Measurements from ENCODE around the gene PLA2G4B.

PLA2G4B gene

GRCh38 chr15:41838400-41838897, at the start of gene PLA2G4B:
PLA2G4B (plus strand) TSS chr15:41838847; CDS start chr15:41838914, 67 bp downstream.
- Histone ChIP-seq H3K36me3 (ENCODE audit: insufficient read depth, low read length) (peaks cover 3% of the 10 kb centered on the region), H3K9ac (ENCODE audit: low read depth, low read length) (no peak within 1 kb of the TSS), H3K9me3 (ENCODE audit: control insufficient read depth, insufficient read depth, low read length) (no peaks in the 10 kb centered on the region), H3K4me1 (ENCODE audit: insufficient read depth, low read length) (no peaks in the 10 kb centered on the region)

- no peak overlapping the region for H3K9ac ChIP-seq (ENCODE audit: low read depth, low read length)
- H3K4me1 ChIP-seq (ENCODE audit: insufficient read depth, low read length), result peaks cover 31% of the 10 kb centered on the region
- H3K36me3 ChIP-seq (ENCODE audit: insufficient read depth, low read length), result no peaks in the 10 kb centered on the region
- no peaks in the 10 kb centered on the region for H3K9me3 ChIP-seq (ENCODE audit: control insufficient read depth, insufficient read depth, low read length)
Measured at GRCh38 chr15:41789236-41789635, 49.4 kb upstream of the PLA2G4B start.

- Histone ChIP-seq H3K9ac (ENCODE audit: low read depth, low read length) (no peak overlapping the region), H3K9me3 (ENCODE audit: control insufficient read depth, insufficient read depth, low read length) (no peaks in the 10 kb centered on the region), H3K36me3 (ENCODE audit: insufficient read depth, low read length) (no peaks in the 10 kb centered on the region), H3K4me1 (ENCODE audit: insufficient read depth, low read length) (peaks cover 31% of the 10 kb centered on the region)
Measured at GRCh38 chr15:41789662-41790061, 49.0 kb upstream of the PLA2G4B start.

GRCh38 chr15:41790169-41790568, 48.5 kb upstream of the PLA2G4B start:
- H3K9ac ChIP-seq (ENCODE audit: low read depth, low read length), result no peak overlapping the region
- H3K36me3 ChIP-seq (ENCODE audit: insufficient read depth, low read length), result no peaks in the 10 kb centered on the region

GRCh38 chr15:41790756-41791546, 47.7 kb upstream of the PLA2G4B start:
- Histone ChIP-seq H3K36me3 (ENCODE audit: insufficient read depth, low read length) (no peaks in the 10 kb centered on the region), H3K9ac (ENCODE audit: low read depth, low read length) (no peak overlapping the region), H3K4me1 (ENCODE audit: insufficient read depth, low read length) (peaks cover 31% of the 10 kb centered on the region), H3K9me3 (ENCODE audit: control insufficient read depth, insufficient read depth, low read length) (no peaks in the 10 kb centered on the region)

More at GRCh38 chr15:41790169-41790568, 48.5 kb upstream of the PLA2G4B start:
- Histone ChIP-seq H3K9me3 (ENCODE audit: control insufficient read depth, insufficient read depth, low read length) (no peaks in the 10 kb centered on the region), H3K4me1 (ENCODE audit: insufficient read depth, low read length) (peaks cover 31% of the 10 kb centered on the region)

- no peak overlapping the region for H3K9ac ChIP-seq (ENCODE audit: low read depth, low read length)
Measured at GRCh38 chr15:41791547-41791937, 47.1 kb upstream of the PLA2G4B start.

GRCh38 chr15:41792000-41792637, 46.5 kb upstream of the PLA2G4B start:
- Histone ChIP-seq H3K36me3 (ENCODE audit: insufficient read depth, low read length) (no peaks in the 10 kb centered on the region), H3K9me3 (ENCODE audit: control insufficient read depth, insufficient read depth, low read length) (no peaks in the 10 kb centered on the region), H3K4me1 (ENCODE audit: insufficient read depth, low read length) (peaks cover 34% of the 10 kb centered on the region), H3K9ac (ENCODE audit: low read depth, low read length) (no peak overlapping the region)

More at GRCh38 chr15:41791547-41791937, 47.1 kb upstream of the PLA2G4B start:
- peaks cover 31% of the 10 kb centered on the region for H3K4me1 ChIP-seq (ENCODE audit: insufficient read depth, low read length)
- H3K36me3 ChIP-seq (ENCODE audit: insufficient read depth, low read length), result no peaks in the 10 kb centered on the region
- H3K9me3 ChIP-seq (ENCODE audit: control insufficient read depth, insufficient read depth, low read length), result no peaks in the 10 kb centered on the region

DNA sequence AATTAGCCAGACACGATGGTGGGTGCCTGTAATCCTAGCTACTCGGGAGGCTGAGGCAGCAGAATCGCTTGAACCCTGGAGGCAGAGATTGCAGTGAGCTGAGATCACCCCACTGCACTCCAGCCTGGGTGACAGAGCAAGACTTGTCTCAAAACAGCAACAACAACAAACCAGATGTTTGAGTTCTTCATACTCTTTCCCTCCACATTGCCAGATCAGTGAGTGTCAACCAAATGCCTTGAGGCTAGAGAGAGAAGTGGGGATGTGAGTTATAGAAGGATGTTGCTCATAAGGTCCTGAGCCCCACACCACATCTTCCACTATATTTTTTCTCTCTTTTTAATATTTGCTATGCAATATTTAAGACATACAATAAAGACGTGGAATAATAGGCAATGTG, 44.6 kb upstream of the PLA2G4B start:
- no peaks in the 10 kb centered on the region for H3K9me3 ChIP-seq (ENCODE audit: control insufficient read depth, insufficient read depth, low read length)
- H3K9ac ChIP-seq (ENCODE audit: low read depth, low read length), result no peak overlapping the region
- H3K36me3 ChIP-seq (ENCODE audit: insufficient read depth, low read length), result no peaks in the 10 kb centered on the region
- peaks cover 31% of the 10 kb centered on the region for H3K4me1 ChIP-seq (ENCODE audit: insufficient read depth, low read length)

DNA sequence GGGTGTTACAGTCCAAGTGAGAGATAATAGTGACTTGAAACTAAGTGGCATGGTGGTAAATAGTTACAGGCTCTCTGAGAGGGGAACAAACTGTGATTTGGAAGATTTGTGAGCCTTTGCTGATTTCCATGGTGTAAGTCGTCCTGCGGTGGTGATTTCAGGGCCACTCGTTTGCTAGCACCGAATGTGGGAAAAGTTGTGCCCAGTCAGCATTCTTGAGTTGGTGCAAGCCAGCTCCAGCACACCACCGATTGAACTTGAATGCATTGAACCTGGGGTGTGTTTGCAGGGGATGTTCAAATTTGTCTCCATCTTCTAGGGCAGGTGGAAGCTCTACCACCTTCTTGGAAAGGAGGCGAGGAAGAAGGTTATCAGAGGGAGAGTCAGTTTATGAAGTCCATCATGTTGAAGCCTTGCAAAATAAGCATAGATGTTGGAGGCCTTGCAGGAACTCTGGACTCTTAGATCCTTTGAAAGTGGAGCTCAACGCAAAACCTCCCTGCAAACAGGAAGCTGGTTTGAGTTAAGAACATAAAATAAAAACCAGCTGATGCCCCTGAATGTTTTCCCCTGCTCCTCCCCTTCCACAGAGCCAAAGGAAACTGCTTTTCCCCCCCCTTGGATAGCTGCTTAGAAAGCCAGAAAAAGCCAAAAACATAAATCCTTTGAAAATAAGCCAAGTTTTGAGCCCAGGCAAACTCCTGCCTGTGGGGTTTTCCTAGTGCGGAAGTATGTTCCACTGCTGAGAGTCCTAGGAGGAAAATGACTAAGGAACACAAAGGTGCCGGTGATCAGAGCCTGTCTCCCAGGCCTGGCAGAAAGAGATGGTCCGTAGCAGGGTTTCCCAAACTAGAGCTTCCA, 42.4 kb upstream of the PLA2G4B start:
- no peaks in the 10 kb centered on the region for H3K36me3 ChIP-seq (ENCODE audit: insufficient read depth, low read length)
- no peaks in the 10 kb centered on the region for H3K9me3 ChIP-seq (ENCODE audit: control insufficient read depth, insufficient read depth, low read length)
- H3K9ac ChIP-seq (ENCODE audit: low read depth, low read length), result no peak overlapping the region
- peaks cover 9% of the 10 kb centered on the region; the same call in 1 of the 2 replicates for H3K4me1 ChIP-seq (ENCODE audit: insufficient read depth, low read length)

GRCh38 chr15:41797201-41797944, 41.3 kb upstream of the PLA2G4B start:
- no peaks in the 10 kb centered on the region for H3K36me3 ChIP-seq (ENCODE audit: insufficient read depth, low read length)
- H3K9ac ChIP-seq (ENCODE audit: low read depth, low read length), result no peak overlapping the region
- peaks cover 5% of the 10 kb centered on the region; the same call in 1 of the 2 replicates for H3K4me1 ChIP-seq (ENCODE audit: insufficient read depth, low read length)

DNA sequence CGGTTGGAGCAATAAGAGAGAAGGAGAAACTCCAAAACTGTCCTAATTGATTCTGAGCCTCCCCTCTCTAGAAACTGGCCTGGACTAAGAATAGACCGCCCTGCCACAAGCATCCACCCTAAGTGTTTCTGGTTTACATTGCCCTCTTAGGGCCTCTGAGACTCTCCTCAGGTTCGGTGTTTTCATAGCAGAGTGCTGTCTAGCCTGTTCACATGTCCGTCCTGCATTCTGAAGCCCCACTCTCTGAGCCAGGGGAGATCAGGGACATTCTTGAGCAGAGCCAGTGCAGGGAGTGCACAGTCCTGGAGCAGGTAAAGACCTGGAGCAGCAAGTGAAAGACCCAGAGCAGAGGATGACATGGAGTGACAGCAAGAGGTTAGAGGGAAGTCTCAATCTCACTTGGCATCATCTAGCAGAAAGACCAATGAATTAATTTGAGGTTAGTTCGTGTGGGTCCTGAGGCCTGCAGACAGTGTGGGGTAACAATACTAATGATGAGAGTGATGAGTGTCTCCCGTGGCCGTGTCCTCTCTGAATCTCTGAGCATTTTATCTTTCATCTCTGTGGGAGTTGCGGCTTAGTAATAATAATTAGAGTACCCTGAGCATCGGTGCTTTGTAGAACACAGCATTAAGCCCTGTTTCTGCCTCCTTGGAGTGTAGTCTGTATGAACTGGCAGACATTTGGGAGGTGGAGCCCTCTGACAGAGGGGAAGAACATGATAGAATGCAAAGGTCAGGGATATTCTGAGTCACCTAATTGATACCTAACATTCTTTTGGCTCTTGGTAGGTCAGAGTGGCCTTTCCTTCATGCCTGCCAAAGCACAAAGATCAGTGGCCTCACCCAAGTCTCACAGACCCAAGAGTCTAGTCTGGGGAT, 39.8 kb upstream of the PLA2G4B start:
- no peaks in the 10 kb centered on the region for H3K36me3 ChIP-seq (ENCODE audit: insufficient read depth, low read length)
- H3K9ac ChIP-seq (ENCODE audit: low read depth, low read length), result no peak overlapping the region

More at GRCh38 chr15:41797201-41797944, 41.3 kb upstream of the PLA2G4B start:
- peaks cover 3% of the 10 kb centered on the region; the same call in 1 of the 2 replicates for H3K9me3 ChIP-seq (ENCODE audit: control insufficient read depth, insufficient read depth, low read length)

DNA sequence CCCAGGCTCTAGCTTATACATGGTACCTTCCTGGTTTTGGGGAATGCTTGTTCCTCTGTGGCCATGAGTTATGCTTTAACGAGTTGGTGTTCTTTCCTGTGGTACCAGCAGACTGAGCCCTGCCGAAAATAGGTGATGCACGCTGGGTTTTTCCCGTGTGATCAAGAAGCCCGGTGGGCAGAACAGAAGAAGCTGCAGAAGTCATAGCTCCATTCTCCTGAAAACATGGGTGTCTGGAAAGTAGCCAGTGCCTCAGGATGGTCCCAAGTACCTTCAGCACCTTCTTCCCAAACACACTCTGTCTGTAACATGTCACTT, 39.2 kb upstream of the PLA2G4B start:
- Histone ChIP-seq H3K9ac (ENCODE audit: low read depth, low read length) (no peak overlapping the region), H3K4me1 (ENCODE audit: insufficient read depth, low read length) (peaks cover 9% of the 10 kb centered on the region; the same call in 1 of the 2 replicates), H3K36me3 (ENCODE audit: insufficient read depth, low read length) (no peaks in the 10 kb centered on the region), H3K9me3 (ENCODE audit: control insufficient read depth, insufficient read depth, low read length) (peaks cover 3% of the 10 kb centered on the region; the same call in 1 of the 2 replicates)

More for the DNA sequence above, 39.8 kb upstream of the PLA2G4B start:
- Histone ChIP-seq H3K4me1 (ENCODE audit: insufficient read depth, low read length) (peaks cover 5% of the 10 kb centered on the region; the same call in 1 of the 2 replicates), H3K9me3 (ENCODE audit: control insufficient read depth, insufficient read depth, low read length) (peaks cover 3% of the 10 kb centered on the region; the same call in 1 of the 2 replicates)

DNA sequence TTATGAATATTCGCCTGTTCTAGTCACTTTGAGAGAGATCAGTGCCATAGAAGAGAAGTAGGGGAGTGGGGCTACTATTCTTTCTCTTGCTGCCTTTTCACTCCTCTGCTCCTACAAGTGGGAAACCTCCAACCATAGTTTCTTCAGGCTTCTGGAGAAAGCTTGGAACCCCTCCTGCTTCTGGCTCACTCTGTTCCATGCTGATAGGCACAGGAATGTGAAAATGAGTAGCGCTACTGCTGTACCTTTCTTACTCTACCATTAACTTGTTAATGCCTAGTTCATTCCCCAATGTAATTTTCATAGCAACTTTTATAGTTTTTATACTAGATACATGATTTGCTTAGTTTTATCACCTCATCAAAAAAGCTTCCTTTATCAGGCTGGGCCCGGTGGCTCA, 37.5 kb upstream of the PLA2G4B start:
- Histone ChIP-seq H3K36me3 (ENCODE audit: insufficient read depth, low read length) (no peaks in the 10 kb centered on the region), H3K9ac (ENCODE audit: low read depth, low read length) (no peak overlapping the region), H3K4me1 (ENCODE audit: insufficient read depth, low read length) (peaks cover 9% of the 10 kb centered on the region; the same call in 1 of the 2 replicates), H3K9me3 (ENCODE audit: control insufficient read depth, insufficient read depth, low read length) (peaks cover 3% of the 10 kb centered on the region; the same call in 1 of the 2 replicates)

Measured in ES-I3 (cell line).